Left lung (tissue), 10 donors: ENCODE measurements around the gene TRIM5. TPM values are rescaled to one million over a fixed set of nuclear protein-coding genes. Genes with fewer than 3 reads are reported as not detected.
A peak's percentile ranks its signal among the peaks of the same experiment; 100 is the strongest.

Source experiments
- ATAC-seq: fragments of 200-7000 bp; cut with Tn5 transposase; one replicate; pipeline ENCODE4 v1.9.1; 2020; ENCODE audit warnings: moderate library complexity
- DNase-seq, 4 donors: peaks; one replicate each; pipeline ENCODE4 v3.0.0-alpha.2; 2013 to 2020
- H3K27ac ChIP-seq, 2 donors: fragments of 200-600 bp; sonication (generic) in 1 of 2; one replicate each; pipeline versions ENCODE4 v1.5.0 to v1.8.0; 2020 to 2021
- H3K27me3 ChIP-seq, 2 donors: fragments of 200-600 bp; sonication (generic) in 1 of 2; one replicate each; pipeline versions ENCODE4 v1.5.0 to v1.8.0; 2020 to 2021
- H3K36me3 ChIP-seq, 2 donors: fragments of 200-600 bp; sonication (generic) in 1 of 2; one replicate each; pipeline versions ENCODE4 v1.5.0 to v1.8.0; 2020 to 2021
- H3K4me1 ChIP-seq, 2 donors: fragments of 200-600 bp; one replicate each; pipeline ENCODE4 v1.8.0; 2021
- H3K4me3 ChIP-seq, 2 donors: fragments of 200-600 bp; sonication (generic) in 1 of 2; one replicate each; pipeline versions ENCODE4 v1.5.0 to v1.8.0; 2020 to 2021; ENCODE audit warnings: mild to moderate bottlenecking in 1 of 2
- H3K9me3 ChIP-seq, 2 donors: fragments of 200-600 bp; sonication (generic) in 1 of 2; one replicate each; pipeline versions ENCODE4 v1.5.0 to v1.8.0; 2020 to 2021
- intact Hi-C, 2 donors: fragments of 100-400 bp; cut with DNase I; formaldehyde crosslinking; loops; one replicate each; pipeline versions ENCODE4 v1.11.2 to v1.14.2; 2022
- polyA plus RNA-seq, 6 donors: library from polyadenylated mRNA; unstranded; fragments of 120-200 nt; gene quantifications; one replicate each; pipeline ENCODE4 v1.2.1, GENCODE V29; 2013; ENCODE audit not compliant: insufficient read length in 6 of 6
- total RNA-seq, 2 donors: library from RNA; stranded (reverse); fragmentation: NEBNext Ultra II Directional; extraction: Animal tissue kit (Norgen Biotek cat#: 25700); gene quantifications; one replicate each; pipeline ENCODE4 v1.2.1, GENCODE V29; 2021
- TF ChIP-seq, protein P1 (sequence below), 2 donors: fragments of 200-600 bp; sonication (generic) in 1 of 2; IDR thresholded peaks; one replicate each; pipeline versions ENCODE4 v1.5.0 to v1.8.0; 2021; ENCODE audit warnings: antibody characterized with exemption in 2 of 2
- donor health status: DM: no; HTN: yes; CAD: no.
- donor health status: DM: no; HTN: no; CAD: no.

TRIM5 gene
- total and polyA plus RNA-seq, 8 donors: 42.6 to 65.4 (median 58.6) TPM

DNA sequence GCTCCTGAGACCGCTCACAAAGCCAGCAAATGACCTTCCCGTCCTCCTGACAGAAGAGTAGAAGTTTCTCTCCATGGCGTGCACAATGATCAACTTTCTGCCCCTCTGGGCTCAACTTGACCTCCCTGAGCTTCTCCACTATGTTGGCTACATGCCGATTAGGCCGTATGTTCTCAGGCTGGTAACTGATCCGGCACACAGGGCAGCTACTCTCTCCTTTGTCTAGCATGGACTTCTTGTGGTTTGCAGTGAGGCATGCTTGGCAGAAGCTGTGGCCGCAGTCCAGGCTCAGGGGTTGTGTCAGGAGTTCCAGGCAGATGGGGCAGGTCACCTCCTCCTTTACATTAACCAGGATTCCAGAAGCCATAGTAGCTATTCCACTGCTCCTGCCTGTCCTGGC, 5.1 kb downstream of the TRIM5 start:
- no peak for DNase-seq
- Histone ChIP-seq H3K4me1 (no peaks in the 10 kb centered on the region), H3K27ac (no peak overlapping the region), H3K36me3 (peaks cover 0 to 37% of the 10 kb centered on the region in 2 donors), H3K9me3 (no peaks in the 10 kb centered on the region), H3K27me3 (no peaks in the 10 kb centered on the region), H3K4me3 (no peak overlapping the region)
- no peak for ATAC-seq
- TF ChIP-seq, protein P1, sequence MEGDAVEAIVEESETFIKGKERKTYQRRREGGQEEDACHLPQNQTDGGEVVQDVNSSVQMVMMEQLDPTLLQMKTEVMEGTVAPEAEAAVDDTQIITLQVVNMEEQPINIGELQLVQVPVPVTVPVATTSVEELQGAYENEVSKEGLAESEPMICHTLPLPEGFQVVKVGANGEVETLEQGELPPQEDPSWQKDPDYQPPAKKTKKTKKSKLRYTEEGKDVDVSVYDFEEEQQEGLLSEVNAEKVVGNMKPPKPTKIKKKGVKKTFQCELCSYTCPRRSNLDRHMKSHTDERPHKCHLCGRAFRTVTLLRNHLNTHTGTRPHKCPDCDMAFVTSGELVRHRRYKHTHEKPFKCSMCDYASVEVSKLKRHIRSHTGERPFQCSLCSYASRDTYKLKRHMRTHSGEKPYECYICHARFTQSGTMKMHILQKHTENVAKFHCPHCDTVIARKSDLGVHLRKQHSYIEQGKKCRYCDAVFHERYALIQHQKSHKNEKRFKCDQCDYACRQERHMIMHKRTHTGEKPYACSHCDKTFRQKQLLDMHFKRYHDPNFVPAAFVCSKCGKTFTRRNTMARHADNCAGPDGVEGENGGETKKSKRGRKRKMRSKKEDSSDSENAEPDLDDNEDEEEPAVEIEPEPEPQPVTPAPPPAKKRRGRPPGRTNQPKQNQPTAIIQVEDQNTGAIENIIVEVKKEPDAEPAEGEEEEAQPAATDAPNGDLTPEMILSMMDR (IDR thresholded peaks at IDR 0.05): no peak
- intact Hi-C loops: no loop called here

DNA sequence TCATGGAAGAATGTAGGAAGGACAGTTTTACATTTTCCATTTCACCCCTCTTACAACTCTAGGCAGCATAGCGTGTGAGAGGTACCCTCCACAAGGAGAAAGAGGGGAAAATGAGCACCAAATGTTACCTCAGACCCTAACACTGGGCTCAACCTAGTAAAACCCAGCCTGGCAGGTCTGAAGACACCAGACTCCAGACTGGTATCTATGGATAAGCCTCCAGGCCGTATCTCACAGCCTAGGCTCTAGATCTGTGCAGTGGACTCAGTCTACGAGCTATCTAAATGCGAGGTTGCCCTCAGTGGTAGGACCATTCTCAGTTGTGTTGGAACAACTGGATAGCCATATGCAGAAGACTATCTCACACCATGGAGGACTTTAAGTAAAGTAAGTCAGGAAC, 10.5 kb downstream of the TRIM5 start:
- no peak for ATAC-seq
- no peak overlapping the region for H3K27ac ChIP-seq
- peaks cover 0 to 3% of the 10 kb centered on the region in 2 donors for H3K4me1 ChIP-seq
- intact Hi-C loops: no loop called here
- H3K36me3 ChIP-seq: peaks cover 0 to 46% of the 10 kb centered on the region in 2 donors
- TF ChIP-seq, protein P1 (IDR thresholded peaks at IDR 0.05): no peak
- DNase-seq: no peak
- no peaks in the 10 kb centered on the region for H3K27me3 ChIP-seq
- no peak overlapping the region for H3K4me3 ChIP-seq
- H3K9me3 ChIP-seq: no peaks in the 10 kb centered on the region

DNA sequence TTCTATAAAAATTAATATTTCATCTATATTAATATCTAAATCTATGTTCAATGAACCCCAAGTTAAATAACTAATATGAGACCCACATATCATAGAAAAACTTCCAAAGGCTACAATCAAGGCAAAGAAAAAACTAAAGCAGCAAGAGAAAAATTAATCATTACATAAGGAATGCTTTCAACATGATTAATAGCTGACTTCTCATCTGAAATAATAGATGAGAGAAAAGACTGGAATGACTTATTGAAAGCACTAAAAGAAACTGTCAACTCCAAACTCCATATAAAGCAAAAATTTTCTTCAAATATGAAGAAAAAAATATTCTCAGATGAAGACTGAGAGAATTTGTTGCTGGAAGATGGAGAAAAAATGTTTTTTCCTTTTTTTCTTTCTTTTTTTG, 13.0 kb downstream of the TRIM5 start:
- TF ChIP-seq, protein P1 (IDR thresholded peaks at IDR 0.05): no peak
- Histone ChIP-seq H3K4me3 (no peak overlapping the region), H3K27ac (no peak overlapping the region), H3K9me3 (no peaks in the 10 kb centered on the region), H3K27me3 (no peaks in the 10 kb centered on the region), H3K36me3 (peaks cover 0 to 51% of the 10 kb centered on the region in 2 donors), H3K4me1 (peaks cover 0 to 3% of the 10 kb centered on the region in 2 donors)
- intact Hi-C loops: no loop called here
- no peak for ATAC-seq
- no peak for DNase-seq

DNA sequence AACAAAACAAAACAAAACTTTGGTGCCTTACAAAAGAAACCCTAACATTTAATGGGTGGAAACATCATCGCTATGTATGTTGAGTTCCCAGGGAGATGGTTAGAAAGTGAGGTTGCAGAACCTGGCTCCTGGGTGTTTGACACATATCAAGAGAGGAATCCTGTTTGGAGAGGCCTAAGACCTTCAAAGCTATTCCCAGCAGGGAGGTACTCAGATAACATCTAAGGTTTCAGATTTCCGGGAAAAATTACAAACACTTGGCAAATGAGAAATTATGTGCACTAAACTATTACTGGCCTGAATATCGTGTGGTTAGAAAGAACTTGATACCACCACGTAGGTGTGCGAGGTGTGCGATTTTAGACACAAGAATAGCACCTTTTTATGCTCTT, 18.5 kb downstream of the TRIM5 start:
- TF ChIP-seq, protein P1 (IDR thresholded peaks at IDR 0.05): no peak
- intact Hi-C loops: no loop called here
- Histone ChIP-seq H3K9me3 (no peaks in the 10 kb centered on the region), H3K27ac (peak overlapping the region in 1 of 2 donors; percentile 5), H3K4me1 (no peaks in the 10 kb centered on the region), H3K4me3 (no peak overlapping the region), H3K36me3 (peaks cover 0 to 87% of the 10 kb centered on the region in 2 donors), H3K27me3 (no peaks in the 10 kb centered on the region)
- peak; percentile 74 for ATAC-seq
- DNase-seq: no peak

DNA sequence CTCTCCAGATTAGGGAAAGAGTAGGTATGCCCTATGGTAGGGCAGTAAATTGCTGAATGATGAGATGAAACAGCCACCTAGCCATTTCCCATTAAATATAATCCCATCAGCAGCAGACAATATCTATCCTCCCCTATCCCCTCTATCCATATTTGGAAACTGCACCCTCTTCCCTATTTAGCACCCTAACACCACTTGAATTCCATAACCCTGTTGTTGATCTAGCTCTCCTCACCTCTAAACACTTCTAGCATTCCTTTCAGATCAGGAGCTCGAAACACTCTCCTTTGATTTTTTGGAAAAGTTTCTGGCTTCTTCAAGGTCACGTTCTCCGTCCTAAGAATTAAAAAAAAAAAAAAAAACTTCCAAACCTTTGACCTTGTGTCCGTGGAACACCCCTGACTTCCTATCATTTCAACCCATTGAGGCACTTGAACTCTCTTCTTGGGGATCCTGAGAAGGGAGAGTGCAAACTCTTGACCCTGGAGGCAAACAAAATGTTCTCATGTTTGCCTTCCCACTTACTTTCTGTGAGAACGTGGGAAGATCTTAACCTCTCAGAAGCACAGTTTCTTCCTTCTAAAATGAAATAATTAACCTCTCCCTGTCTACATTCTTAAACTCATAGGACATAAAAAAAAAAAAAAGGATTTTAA, 19.0 kb downstream of the TRIM5 start:
- DNase-seq (peak in 1 of 4 donors; percentile 5), ATAC-seq (peak; percentile 82)
- peaks cover 0 to 85% of the 10 kb centered on the region in 2 donors for H3K36me3 ChIP-seq
- TF ChIP-seq, protein P1 (IDR thresholded peaks at IDR 0.05): no peak
- no peaks in the 10 kb centered on the region for H3K4me1 ChIP-seq
- H3K9me3 ChIP-seq: no peaks in the 10 kb centered on the region
- no peak overlapping the region for H3K27ac ChIP-seq
- no peaks in the 10 kb centered on the region for H3K27me3 ChIP-seq
- intact Hi-C loops: no loop called here
- H3K4me3 ChIP-seq: no peak overlapping the region
